H7 (cell line): Measurements from ENCODE around the gene SPEN. TPM values are rescaled to one million over a fixed set of nuclear protein-coding genes. Genes with fewer than 3 reads are reported as not detected.
"Not testable (repeated sequence)": the region's sequence is repeated elsewhere in the genome, so short reads cannot be mapped to it uniquely, and the experiment has no call there.

ENCODE experiments used
- DNase-seq: peaks from one replicate; pipeline ENCODE4 v3.0.0; 2012
- H3K27me3 ChIP-seq: 2 replicates; pipeline ENCODE4 v1.6.0; 2011; ENCODE audit warnings: mild to moderate bottlenecking, low read length; ENCODE audit not compliant: control insufficient read depth, insufficient read depth
- H3K36me3 ChIP-seq: replicated peaks from 2 replicates; pipeline ENCODE4 v1.5.1; 2011; ENCODE audit warnings: low read length; ENCODE audit not compliant: control insufficient read depth, insufficient read depth
- H3K4me3 ChIP-seq: 2 replicates; pipeline ENCODE4 v1.5.1; 2011; ENCODE audit warnings: low read depth, mild to moderate bottlenecking, control low read depth, low read length, moderate library complexity; ENCODE audit not compliant: insufficient read depth
- total RNA-seq: library from RNA; depleted of rRNA; stranded (reverse); fragments of >200 nt; shearing (Covaris generic); gene quantifications from 2 replicates; pipeline ENCODE4 v1.2.3, GENCODE V29; 2014

Gene SPEN
- total RNA-seq, 1 experiment from 2014 or later: 19.9 TPM

GRCh38 chr1:15885701-15886610 is 38.4 kb downstream of the SPEN start:
- peak; percentile 91 for DNase-seq
- peak overlapping the region; percentile 10; the same call in 1 of the 2 replicates for H3K4me3 ChIP-seq
- H3K36me3 ChIP-seq: no peaks in the 10 kb centered on the region
- H3K27me3 ChIP-seq: no peaks in the 10 kb centered on the region

DNA sequence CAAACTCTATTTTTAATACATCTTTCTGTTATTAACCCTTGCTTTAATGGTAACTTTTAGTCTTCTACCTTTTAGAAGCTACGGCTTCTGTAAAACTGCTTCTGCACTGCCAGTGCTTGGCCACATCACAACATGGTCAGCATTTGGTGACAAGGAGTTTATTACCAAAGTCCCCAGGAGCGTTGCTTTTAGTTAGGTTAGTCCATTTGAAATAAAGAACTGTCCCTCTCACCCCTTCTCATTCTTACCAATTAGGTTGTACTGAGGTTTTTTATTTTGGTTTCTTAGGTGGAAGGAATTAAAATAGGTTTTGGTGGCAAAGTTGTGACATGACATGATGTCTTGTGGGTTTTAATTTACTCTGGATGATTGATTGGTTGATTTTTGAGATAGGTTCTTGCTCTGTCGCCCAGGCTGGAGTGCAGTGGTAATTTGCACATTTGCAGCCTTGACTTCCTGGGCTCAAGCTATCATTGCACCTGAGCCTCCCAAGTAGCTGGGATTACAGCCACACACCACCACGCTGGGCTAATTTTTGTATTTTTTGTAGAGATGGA is 39.2 kb downstream of the SPEN start:
- Histone ChIP-seq H3K4me3 (no peak overlapping the region), H3K36me3 (no peaks in the 10 kb centered on the region), H3K27me3 (no peaks in the 10 kb centered on the region)
- no peak for DNase-seq

- not testable (repeated sequence) for DNase-seq, H3K4me3 ChIP-seq, H3K36me3 ChIP-seq, H3K27me3 ChIP-seq
Measured at GRCh38 chr1:15892857-15893599, 45.5 kb downstream of the SPEN start.

GRCh38 chr1:15895233-15895632 is 47.7 kb downstream of the SPEN start:
- no peak for DNase-seq
- Histone ChIP-seq H3K4me3 (no peak overlapping the region), H3K36me3 (no peaks in the 10 kb centered on the region), H3K27me3 (no peaks in the 10 kb centered on the region)

DNA sequence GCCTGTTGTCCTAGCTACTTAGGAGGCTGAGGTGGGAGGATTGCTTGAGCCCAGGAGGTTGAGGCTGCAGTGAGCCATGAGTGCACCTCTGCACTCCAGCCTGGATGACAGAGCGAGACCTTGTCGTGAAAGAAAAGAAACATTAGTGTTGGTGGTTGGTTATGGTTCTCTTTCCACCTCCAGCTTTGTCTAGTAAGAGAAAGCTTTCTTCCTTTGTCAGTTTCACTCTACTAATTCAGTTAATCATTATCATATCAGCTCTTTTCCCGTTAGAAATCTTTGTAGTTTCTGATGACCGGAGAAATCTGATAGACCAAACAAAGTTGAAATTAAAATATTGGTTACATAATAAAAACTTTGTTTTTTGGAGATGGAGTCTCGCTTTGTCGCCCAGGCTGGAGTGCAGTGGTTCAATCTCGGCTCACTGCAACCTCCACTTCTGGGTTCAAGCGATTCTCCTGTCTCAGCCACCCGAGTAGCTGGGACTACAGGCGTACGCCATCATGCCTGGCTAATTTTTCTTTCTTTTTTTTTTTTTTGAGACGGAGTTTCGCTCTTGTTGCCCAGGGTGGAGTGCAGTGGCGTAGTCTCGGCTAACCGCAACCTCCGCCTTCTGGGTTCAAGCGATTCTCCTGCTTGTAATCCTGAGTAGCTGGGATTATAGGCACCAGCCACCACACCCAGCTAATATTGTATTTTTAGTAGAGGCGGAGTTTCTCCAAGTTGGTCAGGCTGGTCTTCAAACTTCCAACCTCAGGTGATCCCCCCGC is 49.5 kb downstream of the SPEN start:
- H3K36me3 ChIP-seq, H3K27me3 ChIP-seq, DNase-seq, H3K4me3 ChIP-seq: not testable (repeated sequence)

DNA sequence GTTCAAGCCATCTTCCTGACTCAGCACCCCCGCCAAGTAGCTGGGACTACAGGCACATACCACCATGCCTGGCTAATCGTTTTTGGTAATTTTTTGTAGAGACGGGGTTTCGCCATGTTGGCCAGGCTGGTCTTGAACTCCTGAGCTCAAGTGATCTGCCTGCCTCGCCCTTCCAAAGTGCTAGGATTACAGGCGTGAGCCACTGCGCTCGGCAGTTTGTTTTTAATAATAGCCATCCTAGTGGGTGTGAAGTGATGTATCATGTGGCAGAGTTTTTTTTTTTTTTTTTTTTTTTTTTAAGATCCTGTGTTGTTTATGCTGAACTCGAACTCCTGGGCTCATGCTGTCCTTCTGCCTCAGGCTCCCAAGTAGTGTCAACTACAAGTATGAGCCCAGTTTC is 51.8 kb downstream of the SPEN start:
- no peaks in the 10 kb centered on the region for H3K27me3 ChIP-seq
- no peak overlapping the region for H3K4me3 ChIP-seq
- no peaks in the 10 kb centered on the region for H3K36me3 ChIP-seq
- no peak for DNase-seq

- no peaks in the 10 kb centered on the region for H3K36me3 ChIP-seq
- no peak overlapping the region for H3K4me3 ChIP-seq
- no peaks in the 10 kb centered on the region for H3K27me3 ChIP-seq
- no peak for DNase-seq
Measured at GRCh38 chr1:15900662-15901279, 53.3 kb downstream of the SPEN start.

- H3K4me3 ChIP-seq: no peak overlapping the region
- no peaks in the 10 kb centered on the region for H3K27me3 ChIP-seq
- H3K36me3 ChIP-seq: no peaks in the 10 kb centered on the region
- no peak for DNase-seq
Measured at GRCh38 chr1:15902882-15903281, 55.4 kb downstream of the SPEN start.

GRCh38 chr1:15908597-15908996 is 61.1 kb downstream of the SPEN start:
- Histone ChIP-seq H3K36me3 (peaks cover 5% of the 10 kb centered on the region), H3K4me3 (no peak overlapping the region), H3K27me3 (no peaks in the 10 kb centered on the region)
- no peak for DNase-seq

- no peak overlapping the region for H3K4me3 ChIP-seq
- no peaks in the 10 kb centered on the region for H3K27me3 ChIP-seq
- peaks cover 5% of the 10 kb centered on the region for H3K36me3 ChIP-seq
- no peak for DNase-seq
Measured at GRCh38 chr1:15911141-15911540, 63.6 kb downstream of the SPEN start.

DNA sequence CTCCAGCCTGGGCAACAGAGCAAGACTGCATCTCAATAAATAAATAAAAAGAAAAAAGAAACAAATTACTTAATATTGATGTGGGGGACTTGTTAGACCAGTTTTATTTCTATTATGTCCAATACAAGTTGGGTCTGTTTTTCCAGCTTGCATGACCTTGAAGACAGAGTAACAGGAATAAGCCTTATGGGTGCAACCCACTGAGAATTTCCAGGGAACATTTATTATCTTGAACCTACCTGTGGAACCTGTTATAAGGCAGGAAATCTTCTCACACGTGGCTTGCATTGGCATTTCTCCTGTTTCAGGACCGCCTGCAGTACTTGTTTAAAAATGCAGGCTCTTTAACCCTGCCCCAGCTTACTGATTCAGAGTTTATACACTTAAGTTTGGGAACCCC is 64.4 kb downstream of the SPEN start:
- Histone ChIP-seq H3K36me3 (peaks cover 5% of the 10 kb centered on the region), H3K27me3 (no peaks in the 10 kb centered on the region), H3K4me3 (no peak overlapping the region)
- DNase-seq: no peak

GRCh38 chr1:15913607-15914006 is 66.1 kb downstream of the SPEN start:
- not testable (repeated sequence) for DNase-seq, H3K27me3 ChIP-seq, H3K4me3 ChIP-seq, H3K36me3 ChIP-seq

DNA sequence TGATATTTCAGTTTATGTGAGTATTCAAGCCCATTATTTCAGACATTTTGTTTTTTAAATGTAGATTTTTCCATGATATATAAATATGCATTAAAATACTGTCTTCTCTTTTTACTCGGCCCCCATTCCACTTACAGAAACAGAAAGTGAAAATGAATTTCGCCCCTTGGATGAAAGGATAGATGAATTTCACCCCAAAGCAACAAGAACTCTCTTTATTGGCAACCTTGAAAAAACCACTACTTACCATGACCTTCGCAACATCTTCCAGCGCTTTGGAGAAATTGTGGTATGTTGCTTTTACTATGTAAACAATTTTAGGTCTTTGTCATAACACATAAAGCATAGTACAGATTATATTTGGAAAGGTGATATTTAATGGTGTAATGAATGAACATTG is 68.5 kb downstream of the SPEN start:
- H3K27me3 ChIP-seq: no peaks in the 10 kb centered on the region
- no peak for DNase-seq
- H3K36me3 ChIP-seq: peaks cover 6% of the 10 kb centered on the region
- H3K4me3 ChIP-seq: no peak overlapping the region

DNA sequence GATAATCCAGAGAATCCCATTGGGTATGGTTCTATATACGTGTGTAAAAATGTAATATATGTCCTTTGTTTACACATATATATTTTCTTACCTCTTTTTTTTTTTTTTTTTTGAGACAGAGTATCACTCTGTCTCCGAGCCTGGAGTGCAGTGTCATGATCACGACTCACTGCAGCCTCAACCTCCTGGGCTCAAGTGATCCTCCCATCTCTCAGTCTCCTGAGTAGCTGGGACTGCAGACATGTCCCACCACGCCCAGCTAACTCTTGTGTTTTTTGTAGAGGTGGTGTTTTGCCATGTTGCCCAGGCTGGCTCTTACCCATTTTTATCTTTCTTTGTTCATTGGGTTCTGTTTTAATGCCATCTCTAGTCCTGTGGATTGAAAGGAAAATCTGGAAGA is 68.9 kb downstream of the SPEN start:
- Histone ChIP-seq H3K36me3 (peaks cover 6% of the 10 kb centered on the region), H3K27me3 (no peaks in the 10 kb centered on the region), H3K4me3 (no peak overlapping the region)
- DNase-seq: no peak
